B cell (primary cell): ENCODE data around the gene PCDHGB4. TPM values are rescaled to one million over a fixed set of nuclear protein-coding genes. Genes with fewer than 3 reads are reported as not detected.

ENCODE experiments used
- ATAC-seq: fragments of 200-7000 bp; cut with Tn5 transposase; one replicate; pipeline ENCODE4 v1.10.0; 2021; ENCODE audit warnings: low read depth, mild to moderate bottlenecking, moderate number of reproducible peaks, moderate library complexity
- CTCF ChIA-PET: fragments of 350-600 bp; sonication (Branson Sonifier 250); formaldehyde crosslinking; loops from one replicate; lab custom pipeline; 2021; ENCODE audit warnings: antibody characterized with exemption, inconsistent platforms; lab: Charles Lee
- POLR2A ChIA-PET: fragments of 350-600 bp; sonication (Branson Sonifier 250); formaldehyde crosslinking; loops from one replicate; lab custom pipeline; 2021; ENCODE audit warnings: antibody characterized with exemption; lab: Charles Lee
- DNase-seq: peaks from one replicate; pipeline ENCODE4 v3.0.0; 2013
- H2AFZ ChIP-seq: 2 replicates; pipeline ENCODE4 v1.6.1; 2012; ENCODE audit warnings: mild to moderate bottlenecking, low read depth, low read length; ENCODE audit not compliant: insufficient read depth, poor library complexity, severe bottlenecking
- H3K27ac ChIP-seq, 2 donors: 1 replicate in 1 of 2; 2 replicates in 1 of 2; pipeline ENCODE4 v1.5.1; 2012 to 2013; ENCODE audit warnings: low read length in 2 of 2, mild to moderate bottlenecking in 2 of 2, moderate library complexity in 1 of 2
- H3K27me3 ChIP-seq, 4 experiments: fragments of 200-600 bp in 1 of 4; sonication (generic) in 1 of 4; replicated peaks in 1 of 4; 1 replicate in 2 of 4; 2 replicates in 2 of 4; pipeline versions ENCODE4 v1.6.1 to v1.7.0; 2013 to 2016; ENCODE audit warnings: low read length in 3 of 4, mild to moderate bottlenecking in 2 of 4, mixed read lengths in 1 of 4, moderate library complexity in 1 of 4; ENCODE audit not compliant: insufficient read depth in 4 of 4, control insufficient read depth in 3 of 4; ENCODE audit errors: control extremely low read depth in 1 of 4
- H3K36me3 ChIP-seq, 2 experiments: replicated peaks in 1 of 2; 1 replicate in 1 of 2; 2 replicates in 1 of 2; pipeline versions ENCODE4 v1.6.1 to v1.7.1; 2013; ENCODE audit warnings: low read length in 1 of 2; ENCODE audit not compliant: insufficient read depth in 2 of 2, control insufficient read depth in 1 of 2; ENCODE audit errors: control extremely low read depth in 1 of 2, extremely low read depth in 1 of 2
- H3K4me1 ChIP-seq, 2 donors: fragments of 200-600 bp in 1 of 2; sonication (generic) in 1 of 2; 1 replicate in 1 of 2; 2 replicates in 1 of 2; pipeline versions ENCODE4 v1.5.1 to v1.6.1; 2013 to 2017; ENCODE audit warnings: low read length in 2 of 2; ENCODE audit not compliant: control insufficient read depth in 2 of 2, insufficient read depth in 2 of 2
- H3K4me2 ChIP-seq: replicated peaks from 2 replicates; pipeline ENCODE3; 2012; ENCODE audit warnings: mild to moderate bottlenecking, low read depth, low read length; ENCODE audit not compliant: poor library complexity, severe bottlenecking
- H3K4me3 ChIP-seq, 5 experiments: fragments of 200-600 bp in 1 of 5; sonication (generic) in 1 of 5; 1 replicate in 3 of 5; 2 replicates in 2 of 5; pipeline versions ENCODE4 v1.5.1 to v1.7.0; 2011 to 2016; ENCODE audit warnings: low read length in 4 of 5, mild to moderate bottlenecking in 4 of 5, low read depth in 2 of 5, control low read depth in 1 of 5, moderate library complexity in 1 of 5; ENCODE audit not compliant: insufficient read depth in 1 of 5; ENCODE audit errors: control extremely low read depth in 1 of 5, extremely low read depth in 1 of 5
- H3K79me2 ChIP-seq: fragments of 200-600 bp; sonication (generic); one replicate; pipeline ENCODE4 v1.6.0; 2016; ENCODE audit warnings: low read length; ENCODE audit not compliant: control insufficient read depth, insufficient read depth
- H3K9ac ChIP-seq: fragments of 200-600 bp; sonication (generic); 2 replicates; pipeline ENCODE4 v1.6.1; 2017; ENCODE audit warnings: mild to moderate bottlenecking, low read length, moderate library complexity
- H3K9me3 ChIP-seq, 3 donors: one replicate each; pipeline versions ENCODE4 v1.6.1 to v1.7.1; 2013; ENCODE audit warnings: low read length in 2 of 3; ENCODE audit not compliant: control insufficient read depth in 2 of 3, insufficient read depth in 1 of 3; ENCODE audit errors: control extremely low read depth in 1 of 3
- H4K20me1 ChIP-seq: 2 replicates; pipeline ENCODE4 v1.6.0; 2012; ENCODE audit warnings: mild to moderate bottlenecking, low read length; ENCODE audit not compliant: insufficient read depth, control insufficient read depth, poor library complexity, severe bottlenecking
- H3K27ac Mint-ChIP-seq: one replicate; pipeline ENCODE4 v1.8.0; 2021; ENCODE audit warnings: mixed read lengths
- H3K27me3 Mint-ChIP-seq: one replicate; pipeline ENCODE4 v1.8.0; 2021; ENCODE audit warnings: mixed read lengths
- H3K4me1 Mint-ChIP-seq: one replicate; pipeline ENCODE4 v1.8.0; 2021; ENCODE audit warnings: mixed read lengths
- H3K4me3 Mint-ChIP-seq: one replicate; pipeline ENCODE4 v1.8.0; 2021; ENCODE audit warnings: mixed read lengths
- H3K9me3 Mint-ChIP-seq: one replicate; pipeline ENCODE4 v1.8.0; 2022; ENCODE audit warnings: mixed read lengths; ENCODE audit not compliant: insufficient read depth
- EZH2 ChIP-seq: IDR thresholded peaks from 2 replicates; pipeline ENCODE4 v1.6.1; 2012; ENCODE audit warnings: borderline replicate concordance, low read depth, mild to moderate bottlenecking, moderate library complexity, low read length; ENCODE audit not compliant: insufficient read depth, poor library complexity, severe bottlenecking
- WGBS: methylation state at CpG from one replicate; pipeline ENCODE4 v1.1.5; 2013; ENCODE audit warnings: missing lambda C conversion rate; ENCODE audit not compliant: insufficient coverage; 5-methylcytosine and 5-hydroxymethylcytosine counted together
- intact Hi-C: fragments of 100-400 bp; cut with micrococcal nuclease; formaldehyde crosslinking; loops from one replicate; pipeline ENCODE4 v1.10.0; 2022
- polyA plus RNA-seq: library from polyadenylated mRNA; depleted of rRNA; stranded (reverse); fragments of >200 nt; gene quantifications from 2 replicates; pipeline ENCODE4 v1.2.3, GENCODE V29; 2012
- total RNA-seq, 2 donors: library from RNA; stranded (reverse); fragments of 120-200 nt in 1 of 2; gene quantifications; 1 replicate in 1 of 2; 2 replicates in 1 of 2; pipeline versions ENCODE4 v1.2.3 to v1.2.4, GENCODE V29; 2013 to 2022
- TF ChIP-seq, protein P1 (sequence below): fragments of 200-600 bp; IDR thresholded peaks from one replicate; pipeline ENCODE4 v1.8.0; 2022; ENCODE audit warnings: antibody characterized with exemption, mild to moderate bottlenecking

Gene PCDHGB4
- total and polyA plus RNA-seq, 2 donors (not counting 1 experiment from before 2014, with no cell fraction given) = 0.39 to 1.6 TPM

GRCh38 chr5:141388661-141389060 is 1.2 kb downstream of the PCDHGB4 start:
- DNase-seq (no peak), ATAC-seq (no peak)
- H2AFZ ChIP-seq = no peak overlapping the region
- H3K27me3 ChIP-seq = peaks cover 0 to 60% (median 38%) of the 10 kb centered on the region in 4 experiments
- ChIA-PET POLR2A (no interaction called here), CTCF (no interaction called here)
- no peak overlapping the region for H3K4me2 ChIP-seq
- no peak for TF ChIP-seq EZH2
- TF ChIP-seq, protein P1, sequence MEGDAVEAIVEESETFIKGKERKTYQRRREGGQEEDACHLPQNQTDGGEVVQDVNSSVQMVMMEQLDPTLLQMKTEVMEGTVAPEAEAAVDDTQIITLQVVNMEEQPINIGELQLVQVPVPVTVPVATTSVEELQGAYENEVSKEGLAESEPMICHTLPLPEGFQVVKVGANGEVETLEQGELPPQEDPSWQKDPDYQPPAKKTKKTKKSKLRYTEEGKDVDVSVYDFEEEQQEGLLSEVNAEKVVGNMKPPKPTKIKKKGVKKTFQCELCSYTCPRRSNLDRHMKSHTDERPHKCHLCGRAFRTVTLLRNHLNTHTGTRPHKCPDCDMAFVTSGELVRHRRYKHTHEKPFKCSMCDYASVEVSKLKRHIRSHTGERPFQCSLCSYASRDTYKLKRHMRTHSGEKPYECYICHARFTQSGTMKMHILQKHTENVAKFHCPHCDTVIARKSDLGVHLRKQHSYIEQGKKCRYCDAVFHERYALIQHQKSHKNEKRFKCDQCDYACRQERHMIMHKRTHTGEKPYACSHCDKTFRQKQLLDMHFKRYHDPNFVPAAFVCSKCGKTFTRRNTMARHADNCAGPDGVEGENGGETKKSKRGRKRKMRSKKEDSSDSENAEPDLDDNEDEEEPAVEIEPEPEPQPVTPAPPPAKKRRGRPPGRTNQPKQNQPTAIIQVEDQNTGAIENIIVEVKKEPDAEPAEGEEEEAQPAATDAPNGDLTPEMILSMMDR = no peak
- H3K4me1 Mint-ChIP-seq = peaks cover 3% of the 10 kb centered on the region
- H3K36me3 ChIP-seq = no peaks in the 10 kb centered on the region
- H4K20me1 ChIP-seq = no peaks in the 10 kb centered on the region
- H3K27me3 Mint-ChIP-seq = peaks cover 64% of the 10 kb centered on the region
- no peak overlapping the region for H3K4me3 ChIP-seq
- no peak overlapping the region for H3K4me3 Mint-ChIP-seq
- peaks cover 5 to 48% (median 31%) of the 10 kb centered on the region in 3 donors for H3K9me3 ChIP-seq
- peaks cover 11% of the 10 kb centered on the region for H3K9me3 Mint-ChIP-seq
- 80% methylated on average over 2 of the region's 10 CpGs for WGBS
- H3K27ac Mint-ChIP-seq = no peak overlapping the region
- no peak overlapping the region for H3K9ac ChIP-seq
- intact Hi-C loops = no loop called here
- no peaks in the 10 kb centered on the region for H3K79me2 ChIP-seq
- no peaks in the 10 kb centered on the region for H3K4me1 ChIP-seq
- no peak overlapping the region for H3K27ac ChIP-seq

DNA sequence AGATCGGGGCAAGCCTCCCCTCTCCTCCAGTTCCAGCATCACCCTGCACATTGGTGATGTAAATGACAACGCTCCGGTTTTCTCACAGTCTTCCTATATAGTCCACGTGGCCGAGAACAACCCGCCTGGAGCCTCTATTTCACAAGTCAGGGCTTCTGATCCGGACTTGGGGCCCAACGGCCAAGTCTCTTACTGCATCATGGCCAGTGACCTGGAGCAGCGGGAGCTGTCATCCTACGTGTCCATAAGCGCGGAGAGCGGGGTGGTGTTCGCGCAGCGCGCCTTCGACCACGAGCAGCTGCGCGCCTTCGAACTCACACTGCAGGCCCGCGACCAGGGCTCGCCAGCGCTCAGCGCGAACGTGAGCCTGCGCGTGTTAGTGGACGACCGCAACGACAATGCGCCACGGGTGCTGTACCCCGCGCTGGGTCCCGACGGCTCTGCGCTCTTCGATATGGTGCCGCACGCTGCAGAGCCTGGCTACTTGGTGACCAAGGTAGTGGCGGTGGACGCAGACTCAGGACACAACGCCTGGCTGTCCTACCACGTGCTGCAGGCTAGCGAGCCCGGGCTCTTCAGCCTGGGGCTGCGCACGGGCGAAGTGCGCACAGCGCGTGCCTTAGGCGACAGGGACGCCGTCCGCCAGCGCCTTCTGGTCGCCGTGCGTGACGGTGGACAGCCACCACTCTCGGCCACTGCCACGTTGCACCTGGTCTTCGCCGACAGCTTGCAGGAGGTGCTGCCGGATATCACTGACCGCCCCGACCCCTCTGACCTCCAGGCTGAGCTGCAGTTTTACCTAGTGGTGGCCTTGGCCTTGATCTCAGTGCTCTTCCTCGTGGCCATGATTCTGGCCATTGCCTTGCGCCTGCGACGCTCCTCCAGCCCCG is 1.9 kb downstream of the PCDHGB4 start:
- DNase-seq (no peak), ATAC-seq (no peak)
- H3K9ac ChIP-seq = no peak overlapping the region
- no peak overlapping the region for H3K4me3 Mint-ChIP-seq
- CTCF ChIA-PET = no interaction called here
- peaks cover 3% of the 10 kb centered on the region for H3K4me1 Mint-ChIP-seq
- H3K36me3 ChIP-seq = no peaks in the 10 kb centered on the region
- H3K9me3 Mint-ChIP-seq = peaks cover 10% of the 10 kb centered on the region
- H3K27me3 Mint-ChIP-seq = peaks cover 64% of the 10 kb centered on the region
- H3K4me2 ChIP-seq = no peak overlapping the region
- H3K9me3 ChIP-seq = peaks cover 2 to 48% (median 30%) of the 10 kb centered on the region in 3 donors
- H4K20me1 ChIP-seq = no peaks in the 10 kb centered on the region
- WGBS = 55% methylated on average over 77 of the region's 77 CpGs
- no peak overlapping the region for H3K27ac Mint-ChIP-seq
- H3K79me2 ChIP-seq = no peaks in the 10 kb centered on the region
- no peak overlapping the region for H3K27ac ChIP-seq
- POLR2A ChIA-PET = no interaction called here
- no peaks in the 10 kb centered on the region for H3K4me1 ChIP-seq
- peaks cover 0 to 60% (median 37%) of the 10 kb centered on the region in 4 experiments for H3K27me3 ChIP-seq
- no peak overlapping the region for H2AFZ ChIP-seq
- no peak overlapping the region for H3K4me3 ChIP-seq
- TF ChIP-seq EZH2 = no peak
- TF ChIP-seq, protein P1 = no peak
- intact Hi-C loops = no loop called here
